Vagina (tissue), 2 donors: ENCODE results near the gene TELO2.

Experiments
- CTCF ChIP-seq, 3 experiments: fragments of 450-650 bp in 2 of 3; fragments of 200-600 bp in 1 of 3; sonication (generic) in 1 of 3; IDR thresholded peaks; one replicate each; pipeline ENCODE4 v1.5.1; 2017 to 2019; ENCODE audit warnings: antibody characterized with exemption in 3 of 3, mild to moderate bottlenecking in 2 of 3, moderate library complexity in 2 of 3
- POLR2A ChIP-seq, 2 donors: fragments of 450-650 bp; IDR thresholded peaks; one replicate each; pipeline ENCODE4 v1.6.1; 2017; ENCODE audit warnings: antibody characterized with exemption in 2 of 2, mild to moderate bottlenecking in 2 of 2, moderate library complexity in 2 of 2

DNA sequence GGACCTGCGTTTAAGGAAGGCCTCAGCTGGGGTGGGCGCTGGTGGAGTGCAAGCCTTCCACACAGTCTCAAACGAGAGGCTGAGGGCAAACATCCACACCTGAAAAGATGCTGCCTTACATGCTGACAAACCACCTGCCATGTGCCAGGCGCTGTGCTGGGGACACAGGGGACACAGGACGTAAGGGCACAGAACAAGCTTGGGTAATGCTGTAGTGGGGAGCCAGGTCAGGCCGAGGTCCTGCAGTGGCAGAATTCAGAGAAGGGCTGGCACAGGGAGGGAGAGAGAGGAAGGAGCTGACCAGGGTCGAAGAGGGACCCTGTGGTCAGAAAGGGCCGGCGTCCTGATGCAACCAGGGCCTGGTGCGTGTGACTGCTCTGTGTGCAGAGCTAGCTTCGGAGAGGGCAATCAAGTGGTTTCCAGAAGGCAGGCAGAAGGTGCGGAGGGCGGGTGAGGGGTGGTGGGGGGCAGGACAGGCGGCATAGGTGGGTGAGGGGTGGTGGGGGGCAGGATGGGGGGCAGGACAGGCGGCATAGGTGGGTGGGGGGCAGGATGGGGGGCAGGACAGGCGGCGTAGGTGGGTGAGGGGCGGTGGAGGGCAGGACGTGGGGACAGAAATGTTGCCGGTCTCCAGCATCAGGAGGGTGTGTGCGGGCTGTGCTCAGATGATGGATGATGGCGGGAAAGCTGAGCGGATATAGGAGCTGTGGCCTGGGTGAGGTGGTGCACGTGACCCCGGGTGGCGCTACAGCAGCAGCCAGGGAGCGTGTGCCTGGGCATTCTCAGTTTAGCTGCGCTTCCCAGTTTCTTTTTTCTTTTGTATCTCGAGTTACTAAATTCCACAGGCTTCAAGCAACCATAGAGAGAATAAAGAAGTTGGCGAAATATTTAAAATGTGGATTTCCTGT, 18.8 kb downstream of the TELO2 start:
- no peak for TF ChIP-seq CTCF (IDR thresholded peaks at IDR 0.05)
- no peak for TF ChIP-seq POLR2A (IDR thresholded peaks at IDR 0.05)
